Esophagus muscularis mucosa (tissue), 4 donors: ENCODE data around the gene OSBPL3. TPM values are rescaled to one million over a fixed set of nuclear protein-coding genes. Genes with fewer than 3 reads are reported as not detected.

ENCODE experiments used
- DNase-seq: peaks from one replicate; pipeline ENCODE4 v3.0.0-alpha.2; 2017; ENCODE audit errors: extremely low spot score
- H3K27ac ChIP-seq, 4 donors: fragments of 200-600 bp; sonication (generic); replicated peaks in 1 of 4; 1 replicate in 3 of 4; 2 replicates in 1 of 4; pipeline ENCODE4 v1.5.1; 2016 to 2019; ENCODE audit warnings: mild to moderate bottlenecking in 1 of 4
- H3K27me3 ChIP-seq, 4 donors: fragments of 200-600 bp; sonication (generic); one replicate each; pipeline versions ENCODE4 v1.5.1 to v1.6.0; 2016 to 2019
- H3K36me3 ChIP-seq, 4 donors: fragments of 200-600 bp; sonication (generic); one replicate each; pipeline ENCODE4 v1.5.1; 2016 to 2019
- H3K4me1 ChIP-seq, 4 donors: fragments of 200-600 bp; sonication (generic); one replicate each; pipeline ENCODE4 v1.5.1; 2016 to 2019
- H3K4me3 ChIP-seq, 4 donors: fragments of 200-600 bp; sonication (generic); 1 replicate in 2 of 4; 2 replicates in 2 of 4; pipeline ENCODE4 v1.5.1; 2016 to 2019; ENCODE audit warnings: mild to moderate bottlenecking in 4 of 4, moderate library complexity in 1 of 4
- H3K9me3 ChIP-seq, 4 donors: fragments of 200-600 bp; sonication (generic); 1 replicate in 3 of 4; 2 replicates in 1 of 4; pipeline ENCODE4 v1.5.1; 2016 to 2019
- CTCF ChIP-seq, 3 experiments: fragments of 200-600 bp in 2 of 3; fragments of 450-650 bp in 1 of 3; sonication (generic) in 2 of 3; IDR thresholded peaks; one replicate each; pipeline ENCODE4 v1.5.1; 2017 to 2019; ENCODE audit warnings: antibody characterized with exemption in 3 of 3, mild to moderate bottlenecking in 2 of 3, moderate library complexity in 1 of 3
- EP300 ChIP-seq: sonication (generic); formaldehyde crosslinking; IDR thresholded peaks from one replicate; pipeline ENCODE4 v1.6.1; 2017; ENCODE audit warnings: antibody characterized with exemption
- POLR2A ChIP-seq: fragments of 450-650 bp; IDR thresholded peaks from one replicate; pipeline ENCODE4 v1.6.1; 2017; ENCODE audit warnings: antibody characterized with exemption, moderate library complexity, mild to moderate bottlenecking, low read depth
- POLR2AphosphoS5 ChIP-seq, 2 donors: sonication (generic); formaldehyde crosslinking; IDR thresholded peaks; one replicate each; pipeline ENCODE4 v1.6.1; 2017; ENCODE audit warnings: antibody characterized with exemption in 2 of 2
- WGBS: methylation state at CpG from one replicate; pipeline ENCODE4 v1.1.5; 2018; 5-methylcytosine and 5-hydroxymethylcytosine counted together
- intact Hi-C: fragments of 100-400 bp; cut with DNase I; formaldehyde crosslinking; loops from one replicate; pipeline ENCODE4 v1.15.1; 2023
- total RNA-seq, 4 donors: library from RNA; depleted of rRNA; stranded (reverse); fragments of >200 nt; gene quantifications; one replicate each; pipeline versions ENCODE4 v1.1.0 to v1.2.1, GENCODE V29; 2016

The OSBPL3 gene
- total RNA-seq: 1 to 10 TPM; 2.6 to 4.6 (median 3.3) TPM

- WGBS: under 1% methylated on average over 18 of the region's 73 CpGs
- Histone ChIP-seq H3K4me1 (peaks cover 13 to 29% (median 20%) of the 10 kb centered on the region in 4 donors), H3K27ac (peak within 1 kb of the TSS; percentile 89 to 93 (median 92)), H3K9me3 (no peaks in the 10 kb centered on the region), H3K4me3 (peak within 1 kb of the TSS; percentile 75 to 85 (median 78)), H3K36me3 (no peaks in the 10 kb centered on the region), H3K27me3 (no peaks in the 10 kb centered on the region)
- DNase-seq: peak; percentile 98
- intact Hi-C loops: loop anchor here (5.0 kb wide), 2 partner anchors 87 to 153 kb away; no protein-coding TSS in a partner anchor
- TF ChIP-seq CTCF (IDR thresholded peaks at IDR 0.05) (peak in 1 of 3 experiments; percentile 13), POLR2AphosphoS5 (IDR thresholded peaks at IDR 0.05) (peak; percentile 79 to 88), POLR2A (peak; percentile 26), EP300 (no peak)
Measured at GRCh38 chr7:24979863-24980533, at the start of gene OSBPL3. TSS of gene OSBPL3 (minus strand) at chr7:24980178. CDS start at chr7:24892472, 87,706 bp downstream.

GRCh38 chr7:25029075-25029474 is 49.1 kb upstream of the OSBPL3 start:
- Histone ChIP-seq H3K9me3 (no peaks in the 10 kb centered on the region), H3K36me3 (no peaks in the 10 kb centered on the region), H3K27ac (no peak overlapping the region), H3K27me3 (no peaks in the 10 kb centered on the region), H3K4me3 (no peak overlapping the region), H3K4me1 (peaks cover 0 to 11% (median 6%) of the 10 kb centered on the region in 4 donors)
- WGBS: 60% methylated on average over 1 of the region's 1 CpG
- no peak for TF ChIP-seq POLR2A
- no peak for TF ChIP-seq CTCF (IDR thresholded peaks at IDR 0.05)
- TF ChIP-seq EP300: no peak
- TF ChIP-seq POLR2AphosphoS5 (IDR thresholded peaks at IDR 0.05): no peak
- intact Hi-C loops: no loop called here
- DNase-seq: no peak

GRCh38 chr7:25028370-25029021 is 48.5 kb upstream of the OSBPL3 start:
- Histone ChIP-seq H3K9me3 (no peaks in the 10 kb centered on the region), H3K4me1 (peaks cover 0 to 11% (median 6%) of the 10 kb centered on the region in 4 donors), H3K4me3 (no peak overlapping the region), H3K36me3 (no peaks in the 10 kb centered on the region), H3K27ac (no peak overlapping the region), H3K27me3 (no peaks in the 10 kb centered on the region)
- intact Hi-C loops: no loop called here
- no peak for TF ChIP-seq POLR2A
- no peak for TF ChIP-seq EP300
- TF ChIP-seq POLR2AphosphoS5 (IDR thresholded peaks at IDR 0.05): no peak
- no peak for TF ChIP-seq CTCF (IDR thresholded peaks at IDR 0.05)
- WGBS: 41% methylated on average over 8 of the region's 8 CpGs
- DNase-seq: no peak

- DNase-seq: no peak
- no peak overlapping the region for H3K27ac ChIP-seq
- H3K27me3 ChIP-seq: no peaks in the 10 kb centered on the region
- intact Hi-C loops: no loop called here
- no peak overlapping the region for H3K4me3 ChIP-seq
- no peaks in the 10 kb centered on the region for H3K36me3 ChIP-seq
- WGBS: 65% methylated on average over 3 of the region's 3 CpGs
- no peaks in the 10 kb centered on the region for H3K9me3 ChIP-seq
- TF ChIP-seq POLR2AphosphoS5 (IDR thresholded peaks at IDR 0.05): no peak
- no peak for TF ChIP-seq CTCF (IDR thresholded peaks at IDR 0.05)
- H3K4me1 ChIP-seq: peaks cover 0 to 11% (median 6%) of the 10 kb centered on the region in 4 donors
Measured at GRCh38 chr7:25026156-25026555, 46.2 kb upstream of the OSBPL3 start.
